Endothelial cell (in vitro differentiated cells): ENCODE results near the gene SLC45A2. TPM values are rescaled to one million over a fixed set of nuclear protein-coding genes. Genes with fewer than 3 reads are reported as not detected.

Experiments used
- DNase-seq: peaks from one replicate; pipeline ENCODE4 v3.0.0; 2021; ENCODE audit warnings: low spot score
- H3K27ac Mint-ChIP-seq: one replicate; pipeline ENCODE4 v1.8.0; 2021; ENCODE audit warnings: mixed read lengths, inconsistent platforms; ENCODE audit not compliant: unreplicated experiment
- H3K27me3 Mint-ChIP-seq: one replicate; pipeline ENCODE4 v1.8.0; 2021; ENCODE audit warnings: mild to moderate bottlenecking, moderate library complexity, mixed read lengths, inconsistent platforms; ENCODE audit not compliant: unreplicated experiment
- H3K36me3 Mint-ChIP-seq: one replicate; pipeline ENCODE4 v1.8.0; 2021; ENCODE audit warnings: mild to moderate bottlenecking, low read depth, mixed read lengths, inconsistent platforms; ENCODE audit not compliant: unreplicated experiment
- H3K4me1 Mint-ChIP-seq: one replicate; pipeline ENCODE4 v1.8.0; 2021; ENCODE audit warnings: mild to moderate bottlenecking, mixed read lengths, inconsistent platforms; ENCODE audit not compliant: unreplicated experiment
- H3K4me3 Mint-ChIP-seq: one replicate; pipeline ENCODE4 v1.8.0; 2021; ENCODE audit warnings: mild to moderate bottlenecking, mixed read lengths, inconsistent platforms; ENCODE audit not compliant: unreplicated experiment
- H3K9me3 Mint-ChIP-seq: one replicate; pipeline ENCODE4 v1.8.0; 2021; ENCODE audit warnings: mixed read lengths, inconsistent platforms; ENCODE audit not compliant: unreplicated experiment
- total RNA-seq: library from RNA; stranded (reverse); fragmentation: NEBNext Ultra II Directional; extraction: Animal tissue kit (Norgen Biotek cat#: 25700); gene quantifications from one replicate; pipeline ENCODE4 v1.2.1, GENCODE V29; 2021; ENCODE audit not compliant: unreplicated experiment
- TF ChIP-seq, protein P1 (sequence below): fragments of 200-600 bp; sonication (generic); IDR thresholded peaks from one replicate; pipeline ENCODE4 v1.5.0; 2021; ENCODE audit warnings: antibody characterized with exemption; ENCODE audit not compliant: unreplicated experiment

SLC45A2 gene
- total RNA-seq, 1 donor from 2014 or later = 0.15 TPM

DNA sequence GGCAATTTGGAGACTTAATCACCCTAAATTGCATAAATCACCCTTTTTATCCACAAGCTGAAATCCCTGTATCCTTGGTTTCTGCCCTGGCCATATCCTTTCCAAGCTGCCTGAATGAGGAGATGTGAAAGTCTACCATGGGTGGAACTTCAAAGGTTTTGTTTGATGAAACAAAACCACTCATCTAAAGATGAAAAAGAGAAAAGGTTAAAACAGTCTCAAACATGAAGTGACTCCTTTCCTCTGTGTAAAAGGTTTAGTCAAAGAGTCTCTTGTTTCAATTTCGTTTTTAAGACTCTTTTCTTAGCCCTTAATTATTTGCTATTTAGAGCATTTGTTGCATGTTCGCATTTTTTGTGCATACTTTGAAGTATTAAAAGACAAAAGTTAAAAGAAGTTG lies 11.2 kb downstream of the SLC45A2 start:
- H3K27me3 Mint-ChIP-seq = peaks cover 4% of the 10 kb centered on the region
- TF ChIP-seq, protein P1, sequence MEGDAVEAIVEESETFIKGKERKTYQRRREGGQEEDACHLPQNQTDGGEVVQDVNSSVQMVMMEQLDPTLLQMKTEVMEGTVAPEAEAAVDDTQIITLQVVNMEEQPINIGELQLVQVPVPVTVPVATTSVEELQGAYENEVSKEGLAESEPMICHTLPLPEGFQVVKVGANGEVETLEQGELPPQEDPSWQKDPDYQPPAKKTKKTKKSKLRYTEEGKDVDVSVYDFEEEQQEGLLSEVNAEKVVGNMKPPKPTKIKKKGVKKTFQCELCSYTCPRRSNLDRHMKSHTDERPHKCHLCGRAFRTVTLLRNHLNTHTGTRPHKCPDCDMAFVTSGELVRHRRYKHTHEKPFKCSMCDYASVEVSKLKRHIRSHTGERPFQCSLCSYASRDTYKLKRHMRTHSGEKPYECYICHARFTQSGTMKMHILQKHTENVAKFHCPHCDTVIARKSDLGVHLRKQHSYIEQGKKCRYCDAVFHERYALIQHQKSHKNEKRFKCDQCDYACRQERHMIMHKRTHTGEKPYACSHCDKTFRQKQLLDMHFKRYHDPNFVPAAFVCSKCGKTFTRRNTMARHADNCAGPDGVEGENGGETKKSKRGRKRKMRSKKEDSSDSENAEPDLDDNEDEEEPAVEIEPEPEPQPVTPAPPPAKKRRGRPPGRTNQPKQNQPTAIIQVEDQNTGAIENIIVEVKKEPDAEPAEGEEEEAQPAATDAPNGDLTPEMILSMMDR = no peak
- no peak overlapping the region for H3K27ac Mint-ChIP-seq
- H3K9me3 Mint-ChIP-seq = no peaks in the 10 kb centered on the region
- H3K36me3 Mint-ChIP-seq = no peaks in the 10 kb centered on the region
- H3K4me3 Mint-ChIP-seq = no peak overlapping the region
- no peak for DNase-seq
- peaks cover 7% of the 10 kb centered on the region for H3K4me1 Mint-ChIP-seq

DNA sequence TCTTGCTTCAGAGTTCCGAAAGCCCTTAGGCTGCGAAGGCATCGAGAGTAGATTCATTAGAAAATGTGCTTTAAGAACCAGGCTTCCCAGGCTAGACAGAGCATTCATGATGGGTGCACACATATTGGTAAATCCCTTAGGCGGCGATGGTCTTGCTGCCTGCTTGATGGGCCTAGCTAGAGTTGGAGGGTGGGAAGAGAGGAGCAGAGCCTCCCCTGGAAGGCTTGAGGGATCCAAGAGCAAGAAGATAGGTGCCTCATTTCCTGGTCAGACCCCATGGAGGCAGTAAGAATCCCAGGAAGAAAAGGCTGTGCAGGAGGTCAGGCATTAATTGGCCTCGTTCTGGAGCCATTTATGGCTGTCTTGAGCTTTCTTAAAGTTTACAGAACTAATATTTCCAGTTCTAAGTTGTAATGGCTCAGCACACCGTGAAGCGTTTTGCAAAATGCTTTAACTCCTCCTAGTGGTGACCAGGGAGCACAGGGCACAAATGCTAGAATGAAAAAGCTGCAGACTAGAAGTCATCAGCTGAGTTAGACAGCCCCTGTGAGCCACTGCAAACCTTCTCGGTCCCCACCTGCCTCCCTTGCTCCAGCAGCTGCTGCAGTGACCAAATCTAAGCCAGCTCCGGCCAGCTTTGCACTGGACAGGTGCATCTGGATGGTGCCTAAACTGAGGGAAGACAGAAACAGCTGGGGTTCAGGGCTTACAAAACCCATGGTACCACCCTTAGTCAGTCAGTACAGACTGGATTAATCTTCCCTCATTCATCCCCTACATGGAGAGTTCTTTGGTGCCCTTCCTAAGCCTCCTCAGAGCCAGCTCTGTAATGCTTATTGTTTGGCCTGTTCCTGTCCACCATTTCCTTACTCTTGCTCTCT lies 14.7 kb downstream of the SLC45A2 start:
- peaks cover 3% of the 10 kb centered on the region for H3K27me3 Mint-ChIP-seq
- no peaks in the 10 kb centered on the region for H3K36me3 Mint-ChIP-seq
- no peaks in the 10 kb centered on the region for H3K9me3 Mint-ChIP-seq
- TF ChIP-seq, protein P1 = peak; percentile 55
- no peak overlapping the region for H3K4me3 Mint-ChIP-seq
- H3K27ac Mint-ChIP-seq = no peak overlapping the region
- DNase-seq = peak; percentile 13
- H3K4me1 Mint-ChIP-seq = peaks cover 7% of the 10 kb centered on the region

DNA sequence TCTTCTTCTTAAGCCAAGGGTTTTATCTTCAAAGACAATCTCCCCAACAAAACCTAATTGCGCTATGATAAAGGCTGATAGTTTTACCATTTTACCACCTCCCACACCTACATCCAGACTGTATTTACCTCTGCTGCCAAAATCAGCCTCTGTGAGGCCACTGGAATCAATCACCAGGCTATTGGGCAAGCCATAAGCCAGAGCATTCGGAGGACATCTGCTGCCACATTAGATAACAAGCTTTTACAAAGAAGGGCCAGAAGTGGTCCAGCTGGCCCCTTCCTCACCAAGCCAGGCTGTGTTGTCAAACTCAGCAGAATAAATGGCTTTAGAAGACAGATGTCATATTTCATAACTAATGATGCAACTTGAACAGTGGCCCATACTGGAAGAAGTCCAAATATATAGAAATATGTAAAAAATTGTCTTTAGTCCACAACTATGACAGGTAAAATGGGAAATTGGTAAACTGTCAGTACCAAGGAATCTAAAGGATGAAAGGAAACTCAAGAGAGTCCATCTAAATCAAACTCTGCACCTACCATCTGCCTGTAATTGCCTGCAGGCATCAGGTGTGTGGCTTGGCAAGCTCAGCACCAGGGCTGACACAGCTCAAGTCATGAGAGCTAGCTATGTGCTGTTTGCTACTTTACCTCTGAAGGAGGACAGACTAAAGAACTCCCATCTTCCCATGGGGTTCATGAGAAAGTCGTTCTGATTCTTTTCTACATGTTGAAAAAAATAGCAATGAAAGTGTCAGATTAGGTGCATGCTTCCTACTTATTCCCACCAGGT lies 16.1 kb downstream of the SLC45A2 start:
- H3K4me3 Mint-ChIP-seq = no peak overlapping the region
- TF ChIP-seq, protein P1 = no peak

DNA sequence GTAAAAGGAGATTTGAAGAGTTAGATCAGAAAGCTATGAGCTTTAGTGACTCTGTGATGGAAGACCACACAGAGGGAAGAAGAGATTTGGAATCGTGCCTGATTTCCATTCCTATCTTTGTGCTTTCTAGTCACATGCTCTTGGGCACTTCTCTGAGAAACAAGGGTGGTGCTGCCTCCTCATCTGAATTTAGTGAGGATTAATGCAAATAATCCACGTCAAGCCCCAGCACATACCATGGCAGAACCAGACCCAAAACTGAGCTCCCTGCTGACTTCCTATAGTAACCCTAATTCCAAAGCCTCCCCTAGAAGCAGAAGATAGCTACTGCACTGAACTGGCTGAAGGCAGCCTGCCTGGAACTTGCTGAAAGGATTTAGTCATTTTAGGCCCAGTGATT lies 17.7 kb downstream of the SLC45A2 start:
- Mint-ChIP-seq H3K27ac (no peak overlapping the region), H3K36me3 (no peaks in the 10 kb centered on the region), H3K9me3 (no peaks in the 10 kb centered on the region), H3K27me3 (peaks cover 3% of the 10 kb centered on the region), H3K4me3 (no peak overlapping the region), H3K4me1 (peaks cover 10% of the 10 kb centered on the region)
- TF ChIP-seq, protein P1 = no peak
- DNase-seq = no peak

More for the DNA sequence above, 16.1 kb downstream of the SLC45A2 start:
- Mint-ChIP-seq H3K27ac (no peak overlapping the region), H3K4me1 (peaks cover 7% of the 10 kb centered on the region), H3K36me3 (no peaks in the 10 kb centered on the region), H3K9me3 (no peaks in the 10 kb centered on the region), H3K27me3 (peaks cover 3% of the 10 kb centered on the region)
- DNase-seq = no peak
